Choroid plexus epithelial cell (primary cell): Measurements from ENCODE around the gene COPE.

Source experiments
- DNase-seq: peaks from one replicate; pipeline ENCODE4 v3.0.0-alpha.2; 2010; ENCODE audit warnings: low read depth
- H3K4me3 ChIP-seq: 2 replicates; pipeline ENCODE4 v1.5.1; 2011; ENCODE audit warnings: low read depth, mild to moderate bottlenecking, control low read depth, low read length, moderate library complexity
- CTCF ChIP-seq: conservative IDR thresholded peaks from 2 replicates; pipeline ENCODE4 v1.5.1; 2011; ENCODE audit warnings: low read depth, mild to moderate bottlenecking, control low read depth, inconsistent platforms, low read length, moderate library complexity

The COPE gene

GRCh38 chr19:18946918-18947317, 27.7 kb upstream of the COPE start:
- no peak overlapping the region for H3K4me3 ChIP-seq
- DNase-seq = no peak
- TF ChIP-seq CTCF = no peak

GRCh38 chr19:18946335-18946734, 27.1 kb upstream of the COPE start:
- TF ChIP-seq CTCF = no peak
- H3K4me3 ChIP-seq = no peak overlapping the region
- DNase-seq = no peak

GRCh38 chr19:18945297-18945696, 26.1 kb upstream of the COPE start:
- TF ChIP-seq CTCF = no peak
- H3K4me3 ChIP-seq = no peak overlapping the region
- DNase-seq = no peak

GRCh38 chr19:18943465-18943864, 24.3 kb upstream of the COPE start:
- TF ChIP-seq CTCF = no peak
- no peak for DNase-seq

GRCh38 chr19:18942692-18943091, 23.5 kb upstream of the COPE start:
- H3K4me3 ChIP-seq = no peak overlapping the region
- TF ChIP-seq CTCF = no peak
- no peak for DNase-seq

More at GRCh38 chr19:18943465-18943864, 24.3 kb upstream of the COPE start:
- H3K4me3 ChIP-seq = no peak overlapping the region

- peak; percentile 17 for DNase-seq
- peak overlapping the region; percentile 33 for H3K4me3 ChIP-seq
- TF ChIP-seq CTCF = no peak
These were observed 22.6 kb upstream of the COPE start for GRCh38 chr19:18941628-18942354.
